Nephron progenitor cell (in vitro differentiated cells): ENCODE data around the gene ADAMTSL3.
A peak's percentile ranks its signal among the peaks of the same experiment; 100 is the strongest.
"Not testable (repeated sequence)": the region's sequence is repeated elsewhere in the genome, so short reads cannot be mapped to it uniquely, and the experiment has no call there.

Source experiments
- DNase-seq: peaks from one replicate; pipeline ENCODE4 v3.0.0; 2021
- H3K27ac Mint-ChIP-seq: 2 replicates; pipeline ENCODE4 v1.8.0; 2021; ENCODE audit warnings: mild to moderate bottlenecking, moderate library complexity, mixed read lengths
- H3K27me3 Mint-ChIP-seq: 2 replicates; pipeline ENCODE4 v1.8.0; 2021; ENCODE audit warnings: mild to moderate bottlenecking, low read depth, mixed read lengths; ENCODE audit not compliant: poor library complexity
- H3K36me3 Mint-ChIP-seq: 2 replicates; pipeline ENCODE4 v1.8.0; 2021; ENCODE audit warnings: low read depth, mixed read lengths
- H3K4me1 Mint-ChIP-seq: 2 replicates; pipeline ENCODE4 v1.8.0; 2021; ENCODE audit warnings: mixed read lengths
- H3K4me3 Mint-ChIP-seq: 2 replicates; pipeline ENCODE4 v1.8.0; 2021; ENCODE audit warnings: mild to moderate bottlenecking, moderate library complexity, mixed read lengths
- H3K9me3 Mint-ChIP-seq: 2 replicates; pipeline ENCODE4 v1.8.0; 2021; ENCODE audit warnings: mild to moderate bottlenecking, moderate library complexity, mixed read lengths
- CTCF ChIP-seq: fragments of 200-600 bp; sonication (generic); IDR thresholded peaks from 2 replicates; pipeline ENCODE4 v1.5.0; 2021; ENCODE audit warnings: antibody characterized with exemption

Gene ADAMTSL3

GRCh38 chr15:83961311-83961710, 307.4 kb downstream of the ADAMTSL3 start:
- no peak for DNase-seq

GRCh38 chr15:83964967-83965366, 311.0 kb downstream of the ADAMTSL3 start:
- H3K4me3 Mint-ChIP-seq, H3K27me3 Mint-ChIP-seq, H3K27ac Mint-ChIP-seq: not testable (repeated sequence)

More at GRCh38 chr15:83961311-83961710, 307.4 kb downstream of the ADAMTSL3 start:
- H3K4me1 Mint-ChIP-seq = no peaks in the 10 kb centered on the region
- H3K4me3 Mint-ChIP-seq = no peak overlapping the region
- no peak overlapping the region for H3K27ac Mint-ChIP-seq
- no peaks in the 10 kb centered on the region for H3K27me3 Mint-ChIP-seq
- no peaks in the 10 kb centered on the region for H3K36me3 Mint-ChIP-seq
- H3K9me3 Mint-ChIP-seq = peaks cover 31% of the 10 kb centered on the region
- no peak for TF ChIP-seq CTCF

GRCh38 chr15:83970295-83970890, 316.5 kb downstream of the ADAMTSL3 start:
- no peak for DNase-seq
- Mint-ChIP-seq H3K4me3 (no peak overlapping the region), H3K4me1 (no peaks in the 10 kb centered on the region), H3K27ac (no peak overlapping the region), H3K27me3 (peaks cover 6% of the 10 kb centered on the region), H3K9me3 (peaks cover 37% of the 10 kb centered on the region), H3K36me3 (no peaks in the 10 kb centered on the region)
- TF ChIP-seq CTCF = no peak

More at GRCh38 chr15:83964967-83965366, 311.0 kb downstream of the ADAMTSL3 start:
- H3K9me3 Mint-ChIP-seq = peaks cover 56% of the 10 kb centered on the region
- not testable (repeated sequence) for H3K36me3 Mint-ChIP-seq, DNase-seq, H3K4me1 Mint-ChIP-seq

GRCh38 chr15:83971992-83972391, 318.1 kb downstream of the ADAMTSL3 start:
- Mint-ChIP-seq H3K9me3 (peaks cover 37% of the 10 kb centered on the region), H3K4me3 (no peak overlapping the region), H3K36me3 (peaks cover 8% of the 10 kb centered on the region), H3K27me3 (peaks cover 8% of the 10 kb centered on the region), H3K27ac (no peak overlapping the region), H3K4me1 (no peaks in the 10 kb centered on the region)
- no peak for DNase-seq
- TF ChIP-seq CTCF = no peak

- H3K9me3 Mint-ChIP-seq = peaks cover 32% of the 10 kb centered on the region
- peaks cover 8% of the 10 kb centered on the region for H3K27me3 Mint-ChIP-seq
- H3K4me1 Mint-ChIP-seq = no peaks in the 10 kb centered on the region
- no peak overlapping the region for H3K27ac Mint-ChIP-seq
- H3K36me3 Mint-ChIP-seq = peaks cover 8% of the 10 kb centered on the region
- H3K4me3 Mint-ChIP-seq = no peak overlapping the region
- DNase-seq = no peak
- peak; percentile 33 for TF ChIP-seq CTCF
Observed at GRCh38 chr15:83973816-83974215, 319.9 kb downstream of the ADAMTSL3 start.

GRCh38 chr15:83977992-83978391, 324.1 kb downstream of the ADAMTSL3 start:
- no peak for TF ChIP-seq CTCF
- H3K4me1 Mint-ChIP-seq = no peaks in the 10 kb centered on the region
- H3K27me3 Mint-ChIP-seq = peaks cover 5% of the 10 kb centered on the region
- H3K9me3 Mint-ChIP-seq = peaks cover 35% of the 10 kb centered on the region
- peaks cover 8% of the 10 kb centered on the region for H3K36me3 Mint-ChIP-seq
- DNase-seq = no peak
- H3K27ac Mint-ChIP-seq = no peak overlapping the region
- no peak overlapping the region for H3K4me3 Mint-ChIP-seq
